Stimulated activated CD4-positive, alpha-beta T cell treated with anti-CD3 and anti-CD28 coated beads, TNF-alpha, amount 100 ng/mL, for 4 hours (primary cell): ENCODE measurements around the gene RASL11A.
"Not testable (repeated sequence)": the region's sequence is repeated elsewhere in the genome, so short reads cannot be mapped to it uniquely, and the experiment has no call there.

Experiments used
- DNase-seq, 3 experiments: peaks; one replicate each; pipeline ENCODE4 v3.0.0-alpha.2; 2020; ENCODE audit warnings: low read depth in 3 of 3

The RASL11A gene

GRCh38 chr13:27267596-27267995 lies 3.0 kb upstream of the RASL11A start:
- no peak for DNase-seq

GRCh38 chr13:27269114-27269665 lies 1.4 kb upstream of the RASL11A start:
- DNase-seq = no peak

GRCh38 chr13:27271570-27272096 lies 1.0 kb downstream of the RASL11A start:
- DNase-seq = no peak

GRCh38 chr13:27273658-27274425 lies 3.2 kb downstream of the RASL11A start:
- no peak for DNase-seq

- no peak for DNase-seq
Measured at GRCh38 chr13:27274631-27275030, 4.0 kb downstream of the RASL11A start.

GRCh38 chr13:27276188-27276587 lies 5.6 kb downstream of the RASL11A start:
- DNase-seq = no peak

GRCh38 chr13:27279506-27279905 lies 8.9 kb downstream of the RASL11A start:
- no peak for DNase-seq

- DNase-seq = no peak
Measured at GRCh38 chr13:27280009-27280656, 9.5 kb downstream of the RASL11A start.

- DNase-seq = no peak
Measured at GRCh38 chr13:27280841-27281240, 10.2 kb downstream of the RASL11A start.

- no peak for DNase-seq
Measured at GRCh38 chr13:27281420-27281819, 10.8 kb downstream of the RASL11A start.

GRCh38 chr13:27283906-27284493 lies 13.4 kb downstream of the RASL11A start:
- no peak for DNase-seq

- DNase-seq = no peak
Measured at GRCh38 chr13:27288392-27288791, 17.8 kb downstream of the RASL11A start.

GRCh38 chr13:27289011-27289665 lies 18.5 kb downstream of the RASL11A start:
- DNase-seq = no peak

- DNase-seq = no peak
Measured at GRCh38 chr13:27290715-27291114, 20.1 kb downstream of the RASL11A start.

GRCh38 chr13:27291967-27292366 lies 21.3 kb downstream of the RASL11A start:
- not testable (repeated sequence) for DNase-seq

- no peak for DNase-seq
Measured at GRCh38 chr13:27293076-27293691, 22.6 kb downstream of the RASL11A start.

- no peak for DNase-seq
Measured at GRCh38 chr13:27293873-27294515, 23.4 kb downstream of the RASL11A start.

GRCh38 chr13:27295096-27295495 lies 24.5 kb downstream of the RASL11A start:
- DNase-seq = peak in 1 of 3 experiments; percentile 16

GRCh38 chr13:27295660-27296059 lies 25.0 kb downstream of the RASL11A start:
- no peak for DNase-seq

- no peak for DNase-seq
Measured at GRCh38 chr13:27296496-27296895, 25.9 kb downstream of the RASL11A start.

GRCh38 chr13:27298849-27299248 lies 28.2 kb downstream of the RASL11A start:
- no peak for DNase-seq
